PC-9 (cell line): ENCODE measurements around the gene TSHZ2. TPM values are rescaled to one million over a fixed set of nuclear protein-coding genes. Genes with fewer than 3 reads are reported as not detected.

ENCODE experiments used
- BruUV-seq: library from RNA; stranded (reverse); fragments of 400-500 nt; replicated peaks from 2 replicates; lab custom pipeline; 2021; lab: Mats Ljungman, UMichigan
- CTCF ChIA-PET: fragments of 300-600 bp; sonication (Branson Sonifier 250); formaldehyde crosslinking; loops from one replicate; lab custom pipeline; 2022; ENCODE audit warnings: antibody characterized with exemption; lab: Charles Lee
- POLR2A ChIA-PET: fragments of 300-600 bp; sonication (Branson Sonifier 250); formaldehyde crosslinking; loops from one replicate; lab custom pipeline; 2022; ENCODE audit warnings: antibody characterized with exemption; ENCODE audit not compliant: unreplicated experiment; lab: Charles Lee
- DNase-seq, 2 experiments: peaks; one replicate each; pipeline versions ENCODE4 v3.0.0 to v3.0.0-alpha.2; 2015 to 2022; ENCODE audit warnings: mixed read lengths in 1 of 2
- H2AFZ ChIP-seq: fragments of 200-600 bp; sonication (generic); 2 replicates; pipeline ENCODE4 v1.8.1; 2017; ENCODE audit warnings: antibody characterized with exemption
- H3F3A ChIP-seq: fragments of 200-600 bp; sonication (generic); 2 replicates; pipeline ENCODE4 v1.8.1; 2017; ENCODE audit warnings: antibody characterized with exemption, mild to moderate bottlenecking, low read depth; ENCODE audit not compliant: insufficient read depth
- H3K27ac ChIP-seq: fragments of 200-600 bp; sonication (generic); 2 replicates; pipeline ENCODE4 v1.6.1; 2016; ENCODE audit warnings: mixed run types
- H3K27me3 ChIP-seq: fragments of 200-600 bp; sonication (generic); 2 replicates; pipeline ENCODE4 v1.6.1; 2016; ENCODE audit warnings: low read depth, mixed run types; ENCODE audit not compliant: insufficient read depth
- H3K36me3 ChIP-seq: fragments of 200-600 bp; sonication (generic); 2 replicates; pipeline ENCODE4 v1.6.1; 2016; ENCODE audit warnings: low read depth, mixed run types
- H3K4me1 ChIP-seq: fragments of 200-600 bp; sonication (generic); replicated peaks from 2 replicates; pipeline ENCODE4 v1.6.1; 2016; ENCODE audit warnings: mixed run types; ENCODE audit not compliant: insufficient read depth
- H3K4me2 ChIP-seq: fragments of 200-600 bp; sonication (generic); 2 replicates; pipeline ENCODE4 v1.6.1; 2017; ENCODE audit warnings: mixed run types
- H3K4me3 ChIP-seq: fragments of 200-600 bp; sonication (generic); 2 replicates; pipeline ENCODE4 v1.6.1; 2016; ENCODE audit warnings: mixed run types
- H3K79me2 ChIP-seq: fragments of 200-600 bp; sonication (generic); 2 replicates; pipeline ENCODE4 v1.6.1; 2017; ENCODE audit warnings: low read depth, mixed run types
- H3K9me2 ChIP-seq: fragments of 200-600 bp; sonication (generic); 2 replicates; pipeline ENCODE4 v1.8.1; 2017; ENCODE audit warnings: mild to moderate bottlenecking; ENCODE audit not compliant: insufficient read depth
- H3K9me3 ChIP-seq: fragments of 200-600 bp; sonication (generic); 2 replicates; pipeline ENCODE4 v1.8.1; 2016; ENCODE audit warnings: low read depth; ENCODE audit not compliant: insufficient read depth
- H4K20me1 ChIP-seq: fragments of 200-600 bp; sonication (generic); 2 replicates; pipeline ENCODE4 v1.8.1; 2017; ENCODE audit not compliant: insufficient read depth
- CTCF ChIP-seq: fragments of 200-600 bp; sonication (generic); conservative IDR thresholded peaks from 2 replicates; pipeline ENCODE4 v1.6.1; 2017; ENCODE audit warnings: mixed run types, antibody characterized with exemption, mild to moderate bottlenecking, moderate library complexity
- EZH2 ChIP-seq: fragments of 200-600 bp; sonication (generic); IDR thresholded peaks from 2 replicates; pipeline ENCODE4 v1.8.0; 2017; ENCODE audit warnings: antibody characterized with exemption, low read depth
- intact Hi-C: fragments of 100-400 bp; cut with micrococcal nuclease; formaldehyde crosslinking; loops from one replicate; pipeline ENCODE4 v1.10.0; 2022; ENCODE audit not compliant: unreplicated experiment
- total RNA-seq: library from RNA; stranded (reverse); gene quantifications from 2 replicates; pipeline ENCODE4 v1.2.3, GENCODE V29; 2021

TSHZ2 gene
- total RNA-seq, 1 experiment from 2014 or later: not detected

DNA sequence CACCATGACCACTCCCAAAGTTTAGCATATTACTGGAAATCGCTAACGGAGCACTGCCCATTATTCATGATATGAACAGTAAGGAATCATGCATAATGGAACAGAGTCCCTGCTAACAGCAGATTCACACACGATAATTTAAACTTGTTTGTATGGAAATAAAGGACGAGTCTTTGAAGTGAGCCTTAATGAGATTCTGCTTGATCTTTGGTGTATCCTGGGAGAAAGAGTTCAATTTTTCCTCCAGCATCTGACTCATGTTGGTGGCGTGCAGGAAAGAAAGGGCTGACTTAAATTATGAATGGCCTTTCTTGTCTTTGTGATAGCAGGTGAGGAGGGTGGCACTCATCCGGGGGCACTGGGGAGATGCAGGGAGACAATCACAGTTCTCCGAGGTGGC lies 426.9 kb downstream of the TSHZ2 start:
- H3K27ac ChIP-seq: no peak overlapping the region
- ChIA-PET POLR2A (no interaction called here), CTCF (no interaction called here)
- no peak overlapping the region for H2AFZ ChIP-seq
- no peaks in the 10 kb centered on the region for H4K20me1 ChIP-seq
- peaks cover 78% of the 10 kb centered on the region for H3K27me3 ChIP-seq
- no peak for TF ChIP-seq EZH2
- no peak for TF ChIP-seq CTCF
- BruUV-seq: no TSS peak
- H3F3A ChIP-seq: no peaks in the 10 kb centered on the region
- H3K4me3 ChIP-seq: no peak overlapping the region
- no peak for DNase-seq
- intact Hi-C loops: no loop called here
- H3K36me3 ChIP-seq: no peaks in the 10 kb centered on the region
- H3K9me2 ChIP-seq: no peaks in the 10 kb centered on the region
- no peaks in the 10 kb centered on the region for H3K79me2 ChIP-seq
- no peak overlapping the region for H3K4me2 ChIP-seq
- no peaks in the 10 kb centered on the region for H3K4me1 ChIP-seq
- no peaks in the 10 kb centered on the region for H3K9me3 ChIP-seq

DNA sequence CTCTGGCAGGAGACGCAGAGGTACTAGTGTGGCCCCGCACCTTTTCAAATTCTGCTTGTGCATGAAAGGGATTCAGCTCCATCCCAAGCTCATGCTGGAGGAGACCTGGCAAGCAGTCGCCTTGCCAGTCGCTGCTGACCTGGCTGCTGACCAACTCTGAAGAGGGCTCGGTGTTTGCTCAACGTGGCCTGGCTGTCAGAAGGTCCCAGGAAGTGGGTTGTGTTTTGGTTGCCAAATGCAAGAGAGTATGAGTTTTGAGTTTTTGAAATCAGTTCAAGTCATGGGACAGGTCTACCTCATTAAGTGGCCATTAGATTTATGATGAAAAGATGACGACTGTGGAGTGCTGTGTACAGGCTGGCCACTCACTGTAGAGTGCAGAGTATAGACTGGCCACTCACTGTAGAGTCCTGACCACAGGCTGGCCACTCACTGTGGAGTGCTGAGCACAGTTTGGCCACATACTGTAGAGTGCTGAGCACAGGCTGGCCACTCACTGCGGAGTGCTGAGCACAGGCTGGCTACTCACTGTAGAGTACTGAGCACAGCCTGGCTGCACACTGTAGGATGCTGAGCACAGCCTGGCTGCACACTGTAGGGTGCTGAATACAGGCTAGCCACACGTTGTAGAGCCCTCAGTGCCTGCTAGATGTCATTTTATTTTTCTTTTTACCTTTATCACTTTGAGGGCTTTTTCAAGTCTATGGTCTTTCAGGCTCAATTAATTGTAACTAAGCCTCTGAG lies 427.6 kb downstream of the TSHZ2 start:
- Histone ChIP-seq H4K20me1 (no peaks in the 10 kb centered on the region), H3K27ac (no peak overlapping the region), H3K9me3 (no peaks in the 10 kb centered on the region), H3K27me3 (peaks cover 82% of the 10 kb centered on the region), H3F3A (no peaks in the 10 kb centered on the region), H3K9me2 (no peaks in the 10 kb centered on the region), H3K79me2 (no peaks in the 10 kb centered on the region), H3K4me3 (no peak overlapping the region), H3K36me3 (no peaks in the 10 kb centered on the region), H3K4me2 (no peak overlapping the region), H2AFZ (no peak overlapping the region), H3K4me1 (no peaks in the 10 kb centered on the region)
- intact Hi-C loops: no loop called here
- BruUV-seq: no TSS peak
- ChIA-PET POLR2A (no interaction called here), CTCF (no interaction called here)
- TF ChIP-seq EZH2 (no peak), CTCF (no peak)
- no peak for DNase-seq

GRCh38 chr20:53402233-53403005 lies 430.3 kb downstream of the TSHZ2 start:
- Histone ChIP-seq H3K36me3 (no peaks in the 10 kb centered on the region), H3K27ac (no peak overlapping the region), H3K4me2 (no peak overlapping the region), H2AFZ (no peak overlapping the region), H3K9me3 (no peaks in the 10 kb centered on the region), H3F3A (no peaks in the 10 kb centered on the region), H3K79me2 (no peaks in the 10 kb centered on the region), H4K20me1 (no peaks in the 10 kb centered on the region), H3K27me3 (peaks cover 81% of the 10 kb centered on the region), H3K4me3 (no peak overlapping the region), H3K4me1 (no peaks in the 10 kb centered on the region), H3K9me2 (no peaks in the 10 kb centered on the region)
- BruUV-seq: no TSS peak
- ChIA-PET CTCF (no interaction called here), POLR2A (no interaction called here)
- DNase-seq: no peak
- TF ChIP-seq EZH2: no peak
- TF ChIP-seq CTCF: no peak
- intact Hi-C loops: no loop called here
